IPS DF 4.7 (cell line): ENCODE results near the gene PRKAG1.
A peak's percentile ranks its signal among the peaks of the same experiment; 100 is the strongest.

Source experiments
- DNase-seq: peaks from one replicate; pipeline ENCODE4 v3.0.0-alpha.2; 2013; ENCODE audit warnings: low spot score; ENCODE audit errors: extremely low read depth

The PRKAG1 gene

GRCh38 chr12:49050507-49051372, 32.2 kb upstream of the PRKAG1 start:
- no peak for DNase-seq

DNA sequence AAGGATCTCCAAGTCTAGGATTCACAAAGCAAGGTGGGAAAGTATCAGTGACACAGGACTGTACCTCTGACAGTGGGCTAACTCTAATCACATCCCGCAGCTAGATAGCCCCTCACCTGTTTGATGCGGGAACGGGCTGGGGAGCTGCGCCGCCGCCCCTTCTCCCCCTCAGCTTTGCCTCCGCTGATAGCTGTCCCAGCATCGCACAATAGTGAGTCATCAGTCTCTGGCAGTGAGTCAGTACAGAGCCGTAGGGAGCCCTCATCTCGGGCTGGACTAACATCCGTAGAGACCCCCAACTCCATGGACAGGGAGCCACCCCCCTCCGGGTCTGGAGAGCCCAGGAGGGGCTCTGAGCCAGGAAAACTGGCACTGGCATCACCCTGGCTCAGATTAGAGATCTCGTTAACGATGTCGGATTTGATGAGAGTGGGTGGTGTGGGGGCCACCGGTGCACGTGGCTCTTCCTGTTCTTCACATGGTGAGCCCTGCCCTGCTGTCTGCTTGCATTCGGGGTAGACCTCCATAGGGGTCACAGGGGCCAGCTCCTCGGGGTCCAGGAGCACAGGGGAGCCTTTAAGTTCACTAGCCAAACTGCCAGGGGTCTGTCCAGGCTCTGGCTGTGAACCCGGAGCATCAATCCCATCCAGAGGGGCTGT, 31.1 kb upstream of the PRKAG1 start:
- DNase-seq, result no peak

- DNase-seq, result no peak
These were observed 30.4 kb upstream of the PRKAG1 start for GRCh38 chr12:49048953-49049352.

- DNase-seq, result no peak
These were observed 27.7 kb upstream of the PRKAG1 start for GRCh38 chr12:49046129-49046895.

DNA sequence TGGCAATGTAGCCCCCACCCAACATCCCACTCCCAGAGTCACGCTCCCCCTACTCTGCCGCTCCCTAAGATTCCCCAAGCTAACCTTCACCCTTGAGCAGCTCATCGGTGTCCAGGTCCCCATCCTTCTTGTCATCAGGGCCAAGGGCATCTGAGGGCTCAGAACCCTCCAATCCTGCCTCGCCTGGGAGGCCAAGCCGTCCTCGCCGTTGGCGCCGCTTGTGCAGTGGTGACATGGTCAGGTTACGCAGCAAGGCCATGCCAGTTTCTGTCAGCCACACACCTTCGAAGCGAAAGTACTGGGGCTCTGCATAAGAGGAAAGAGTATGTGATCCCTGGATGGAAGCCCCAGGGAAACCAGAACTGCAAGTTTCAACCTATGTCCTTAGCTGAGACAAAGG, 26.1 kb upstream of the PRKAG1 start:
- DNase-seq, result no peak

GRCh38 chr12:49043856-49044258, 25.3 kb upstream of the PRKAG1 start:
- DNase-seq, result peak; percentile 30

- no peak for DNase-seq
These were observed 24.7 kb upstream of the PRKAG1 start for GRCh38 chr12:49043241-49043640.

- DNase-seq, result no peak
These were observed 23.4 kb upstream of the PRKAG1 start for GRCh38 chr12:49041881-49042484.

GRCh38 chr12:49041036-49041880, 22.7 kb upstream of the PRKAG1 start:
- no peak for DNase-seq

GRCh38 chr12:49040364-49040855, 21.8 kb upstream of the PRKAG1 start:
- no peak for DNase-seq

DNA sequence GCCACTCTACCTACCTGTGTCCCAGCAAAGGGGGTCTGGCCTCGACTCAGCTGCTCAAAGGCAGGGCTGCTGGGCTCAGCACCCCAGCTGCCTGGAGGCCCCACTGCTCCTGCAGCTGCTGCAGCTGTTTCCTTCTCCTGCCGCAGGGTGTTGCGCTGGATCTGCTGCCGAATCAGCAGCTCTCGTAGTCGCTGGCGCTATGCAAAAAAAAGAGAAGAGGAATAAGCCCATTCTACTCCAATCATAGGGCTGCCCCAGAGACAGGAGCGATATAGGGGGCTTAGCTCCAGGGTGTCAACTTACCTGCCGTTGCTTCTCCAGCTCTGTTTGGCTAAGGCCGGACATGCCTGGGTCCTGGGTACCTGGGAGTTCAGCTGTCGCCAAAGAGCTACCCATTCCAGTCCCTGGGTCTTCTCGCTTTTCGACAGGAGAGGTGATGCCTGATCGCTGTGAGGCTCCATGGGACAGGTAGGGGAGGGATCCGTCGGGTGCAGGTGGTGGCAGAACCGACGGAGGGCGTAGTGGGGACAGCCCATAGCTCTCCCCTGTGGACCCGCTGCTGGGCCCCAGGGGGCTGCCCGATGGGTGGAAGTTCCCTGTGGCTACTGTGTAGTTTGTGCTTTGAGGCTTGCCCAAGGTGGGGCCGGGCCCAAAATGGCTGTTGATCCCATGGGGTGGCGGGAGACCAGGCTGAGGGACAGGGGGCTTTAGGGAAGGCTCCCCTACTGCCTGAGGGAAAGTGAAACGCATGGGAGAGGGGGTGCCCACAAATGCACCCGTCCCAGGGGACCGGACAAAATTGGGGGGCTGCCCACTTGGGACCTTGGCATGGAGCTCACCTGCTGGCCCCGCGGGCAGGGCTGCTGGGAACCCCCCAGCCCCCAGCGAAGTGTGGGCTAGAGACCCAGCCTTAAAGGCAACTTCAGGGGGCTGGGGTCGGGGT, 21.1 kb upstream of the PRKAG1 start:
- no peak for DNase-seq

GRCh38 chr12:49038291-49038955, 19.8 kb upstream of the PRKAG1 start:
- no peak for DNase-seq

DNA sequence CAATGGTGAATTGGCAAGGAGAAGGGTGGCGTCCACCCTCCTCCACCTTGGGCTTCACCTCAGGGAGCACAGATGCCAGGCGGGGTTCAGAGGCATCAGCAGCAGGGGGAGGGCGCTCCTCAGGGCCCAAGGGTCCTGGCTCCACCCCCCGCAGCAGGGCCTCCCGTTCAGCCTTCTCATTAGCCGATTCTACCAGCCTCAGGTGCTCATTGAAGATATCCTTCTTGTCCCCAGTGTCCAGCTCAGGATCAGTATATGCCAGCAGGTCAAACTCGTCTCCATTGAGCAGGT, 19.3 kb upstream of the PRKAG1 start:
- DNase-seq, result no peak

DNA sequence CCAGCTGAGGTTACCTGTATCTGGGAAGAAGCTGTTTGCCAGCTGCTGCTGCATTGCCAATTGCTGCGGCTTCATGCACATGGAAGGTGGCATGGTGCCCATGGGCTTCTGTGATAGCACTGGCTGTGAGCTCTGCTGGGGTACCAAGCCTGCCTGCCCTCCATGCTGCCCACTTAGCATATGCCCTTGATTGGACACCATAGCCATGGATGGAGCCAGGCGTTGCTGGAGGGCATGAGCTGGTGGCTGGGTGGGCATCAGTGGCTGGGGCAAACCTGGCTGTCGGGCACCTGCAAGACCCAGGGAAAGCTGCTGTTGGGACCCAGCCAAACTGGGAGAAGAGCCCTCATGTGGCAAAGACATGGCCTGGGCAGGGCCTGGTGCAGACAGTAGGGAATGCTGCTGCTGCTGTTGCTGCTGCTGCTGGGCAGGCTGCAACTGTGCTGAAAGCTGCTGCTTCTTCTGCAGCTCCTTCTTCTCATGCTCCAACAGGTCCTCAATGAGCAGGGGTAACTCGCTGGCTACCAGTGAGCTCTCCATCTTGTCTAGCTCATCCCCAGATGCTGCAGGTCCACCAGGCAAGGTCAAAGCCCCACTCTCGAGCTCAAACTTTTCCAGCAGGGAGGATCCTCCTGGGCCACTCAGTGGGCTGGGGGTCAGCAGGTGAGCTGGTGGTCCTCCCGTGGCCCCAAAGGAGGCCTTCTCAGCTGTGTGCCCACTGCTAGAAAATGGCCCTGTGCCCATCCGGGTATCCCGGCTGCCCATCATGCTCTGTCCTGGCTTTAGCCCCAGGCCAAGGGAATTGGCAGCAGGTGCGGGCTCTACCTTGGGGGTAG, 18.8 kb upstream of the PRKAG1 start:
- no peak for DNase-seq

- no peak for DNase-seq
These were observed 17.5 kb upstream of the PRKAG1 start for GRCh38 chr12:49036029-49036428.

GRCh38 chr12:49034286-49034622, 15.7 kb upstream of the PRKAG1 start:
- DNase-seq, result no peak

- DNase-seq, result no peak
These were observed 15.2 kb upstream of the PRKAG1 start for GRCh38 chr12:49033611-49034285.
